ENCODE measurements around the gene SH3YL1. TPM values are rescaled to one million over a fixed set of nuclear protein-coding genes. Genes with fewer than 3 reads are reported as not detected.

Gene SH3YL1
- total RNA-seq, 1 donor from 2014 or later = 120 TPM

GRCh38 chr2:249538-250042, 14.2 kb downstream of the SH3YL1 start:
- H3K9me3 Mint-ChIP-seq (ENCODE audit: low read depth) = no peaks in the 10 kb centered on the region
- no peak for TF ChIP-seq CTCF (IDR thresholded peaks at IDR 0.05; ENCODE audit: unreplicated experiment)
- no peak overlapping the region for H3K4me3 Mint-ChIP-seq (ENCODE audit: low read depth)
- H3K27ac Mint-ChIP-seq = peak overlapping the region; percentile 83
- H3K27me3 Mint-ChIP-seq = no peaks in the 10 kb centered on the region
- peaks cover 11% of the 10 kb centered on the region for H3K4me1 Mint-ChIP-seq (ENCODE audit: low read depth)
- H3K36me3 Mint-ChIP-seq (ENCODE audit: insufficient read depth) = peaks cover 19% of the 10 kb centered on the region
- no peak for DNase-seq (ENCODE audit: low spot score, unreplicated experiment)

GRCh38 chr2:248724-249123, 15.1 kb downstream of the SH3YL1 start:
- H3K36me3 Mint-ChIP-seq (ENCODE audit: insufficient read depth) = peaks cover 23% of the 10 kb centered on the region
- peaks cover 9% of the 10 kb centered on the region for H3K4me1 Mint-ChIP-seq (ENCODE audit: low read depth)
- no peak overlapping the region for H3K4me3 Mint-ChIP-seq (ENCODE audit: low read depth)
- H3K27ac Mint-ChIP-seq = no peak overlapping the region
- DNase-seq (ENCODE audit: low spot score, unreplicated experiment) = no peak
- no peaks in the 10 kb centered on the region for H3K27me3 Mint-ChIP-seq
- H3K9me3 Mint-ChIP-seq (ENCODE audit: low read depth) = no peaks in the 10 kb centered on the region
- TF ChIP-seq CTCF (IDR thresholded peaks at IDR 0.05; ENCODE audit: unreplicated experiment) = no peak

GRCh38 chr2:246489-247144, 17.2 kb downstream of the SH3YL1 start:
- no peak for DNase-seq (ENCODE audit: low spot score, unreplicated experiment)
- Mint-ChIP-seq H3K27ac (no peak overlapping the region), H3K27me3 (no peaks in the 10 kb centered on the region), H3K9me3 (ENCODE audit: low read depth) (no peaks in the 10 kb centered on the region), H3K4me1 (ENCODE audit: low read depth) (peaks cover 9% of the 10 kb centered on the region), H3K4me3 (ENCODE audit: low read depth) (no peak overlapping the region), H3K36me3 (ENCODE audit: insufficient read depth) (peaks cover 32% of the 10 kb centered on the region)
- TF ChIP-seq CTCF (IDR thresholded peaks at IDR 0.05; ENCODE audit: unreplicated experiment) = peak; percentile 68

GRCh38 chr2:244547-244946, 19.3 kb downstream of the SH3YL1 start:
- H3K4me3 Mint-ChIP-seq (ENCODE audit: low read depth) = no peak overlapping the region
- peaks cover 30% of the 10 kb centered on the region for H3K36me3 Mint-ChIP-seq (ENCODE audit: insufficient read depth)
- peaks cover 4% of the 10 kb centered on the region for H3K4me1 Mint-ChIP-seq (ENCODE audit: low read depth)

GRCh38 chr2:238869-239268, 25.0 kb downstream of the SH3YL1 start:
- peaks cover 22% of the 10 kb centered on the region for H3K36me3 Mint-ChIP-seq (ENCODE audit: insufficient read depth)
- H3K4me1 Mint-ChIP-seq (ENCODE audit: low read depth) = no peaks in the 10 kb centered on the region
- no peak for TF ChIP-seq CTCF (IDR thresholded peaks at IDR 0.05; ENCODE audit: unreplicated experiment)
- H3K27ac Mint-ChIP-seq = no peak overlapping the region
- H3K27me3 Mint-ChIP-seq = no peaks in the 10 kb centered on the region
- H3K4me3 Mint-ChIP-seq (ENCODE audit: low read depth) = no peak overlapping the region
- no peak for DNase-seq (ENCODE audit: low spot score, unreplicated experiment)
- H3K9me3 Mint-ChIP-seq (ENCODE audit: low read depth) = no peaks in the 10 kb centered on the region

More at GRCh38 chr2:244547-244946, 19.3 kb downstream of the SH3YL1 start:
- no peak overlapping the region for H3K27ac Mint-ChIP-seq
- H3K27me3 Mint-ChIP-seq = no peaks in the 10 kb centered on the region
- H3K9me3 Mint-ChIP-seq (ENCODE audit: low read depth) = no peaks in the 10 kb centered on the region
- no peak for TF ChIP-seq CTCF (IDR thresholded peaks at IDR 0.05; ENCODE audit: unreplicated experiment)
- DNase-seq (ENCODE audit: low spot score, unreplicated experiment) = no peak

Measured in progenitor cell of endocrine pancreas (in vitro differentiated cells).